T1000 (cell line): ENCODE results near the gene ZNF740.
A peak's percentile ranks its signal among the peaks of the same experiment; 100 is the strongest.
"Not testable (repeated sequence)": the region's sequence is repeated elsewhere in the genome, so short reads cannot be mapped to it uniquely, and the experiment has no call there.

Source experiments
- DNase-seq: peaks from one replicate; lab custom pipeline; 2025; ENCODE audit warnings: mixed read lengths; lab: John Stamatoyannopoulos, UW

ZNF740 gene

GRCh38 chr12:53180220-53180930 lies at the start of gene ZNF740, which contains the start of gene CSAD:
ZNF740 (plus strand) TSS chr12:53180722; CDS start chr12:53181984, 1,262 bp downstream.
CSAD (minus strand) TSS chr12:53180925; CDS start chr12:53173470, 7,455 bp downstream.
- peak; percentile 94 for DNase-seq

GRCh38 chr12:53131844-53132243 lies 48.7 kb upstream of the ZNF740 start:
- no peak for DNase-seq

GRCh38 chr12:53133722-53134121 lies 46.8 kb upstream of the ZNF740 start:
- no peak for DNase-seq

GRCh38 chr12:53143355-53143754 lies 37.2 kb upstream of the ZNF740 start:
- DNase-seq = no peak

GRCh38 chr12:53145383-53146260 lies 34.9 kb upstream of the ZNF740 start:
- no peak for DNase-seq

GRCh38 chr12:53147181-53147580 lies 33.3 kb upstream of the ZNF740 start:
- no peak for DNase-seq

- no peak for DNase-seq
These were observed 32.9 kb upstream of the ZNF740 start for GRCh38 chr12:53147653-53148052.

GRCh38 chr12:53151039-53151438 lies 29.5 kb upstream of the ZNF740 start:
- no peak for DNase-seq

- no peak for DNase-seq
These were observed 28.1 kb upstream of the ZNF740 start for GRCh38 chr12:53152390-53152789.

GRCh38 chr12:53159195-53159839 lies 21.2 kb upstream of the ZNF740 start:
- DNase-seq = peak; percentile 73

- no peak for DNase-seq
These were observed 20.5 kb upstream of the ZNF740 start for GRCh38 chr12:53160000-53160399.

GRCh38 chr12:53160673-53161072 lies 19.8 kb upstream of the ZNF740 start:
- no peak for DNase-seq

- DNase-seq = no peak
These were observed 19.2 kb upstream of the ZNF740 start for GRCh38 chr12:53161119-53161911.

GRCh38 chr12:53163008-53163407 lies 17.5 kb upstream of the ZNF740 start:
- not testable (repeated sequence) for DNase-seq

GRCh38 chr12:53166837-53167236 lies 13.7 kb upstream of the ZNF740 start:
- no peak for DNase-seq

- no peak for DNase-seq
These were observed 10.9 kb upstream of the ZNF740 start for GRCh38 chr12:53169644-53170043.

GRCh38 chr12:53170215-53170614 lies 10.3 kb upstream of the ZNF740 start:
- DNase-seq = no peak

GRCh38 chr12:53170876-53171724 lies 9.4 kb upstream of the ZNF740 start:
- DNase-seq = no peak

GRCh38 chr12:53171725-53172329 lies 8.7 kb upstream of the ZNF740 start:
- DNase-seq = no peak

- peak; percentile 32 for DNase-seq
These were observed 8.2 kb upstream of the ZNF740 start for GRCh38 chr12:53172352-53172751.
